Activated T-helper 17 cell treated with anti-CD3 and anti-CD28 coated beads, Interleukin-2, amount 50 U/mL, for 72 hours (primary cell): ENCODE results near the gene IDUA. TPM values are rescaled to one million over a fixed set of nuclear protein-coding genes. Genes with fewer than 3 reads are reported as not detected.

Source experiments
- ATAC-seq: fragments of 150-1000 bp; cut with Tn5 transposase; replicated peaks from 2 replicates; pipeline ENCODE4 v1.10.0; 2021; ENCODE audit warnings: mild to moderate bottlenecking, moderate library complexity
- H3K27ac Mint-ChIP-seq: one replicate; pipeline ENCODE4 v1.8.0; 2022; ENCODE audit warnings: mixed read lengths
- H3K27me3 Mint-ChIP-seq: one replicate; pipeline ENCODE4 v1.8.0; 2022; ENCODE audit warnings: mixed read lengths
- H3K36me3 Mint-ChIP-seq: one replicate; pipeline ENCODE4 v1.8.0; 2022; ENCODE audit warnings: low read depth, mild to moderate bottlenecking, mixed read lengths
- H3K4me1 Mint-ChIP-seq: one replicate; pipeline ENCODE4 v1.8.0; 2022; ENCODE audit warnings: mixed read lengths
- H3K4me3 Mint-ChIP-seq: one replicate; pipeline ENCODE4 v1.8.0; 2022; ENCODE audit warnings: mild to moderate bottlenecking, mixed read lengths
- H3K9me3 Mint-ChIP-seq: one replicate; pipeline ENCODE4 v1.8.0; 2022; ENCODE audit warnings: mixed read lengths
- total RNA-seq, 2 donors: library from RNA; stranded (reverse); gene quantifications; one replicate each; pipeline ENCODE4 v1.2.3, GENCODE V29; 2022

IDUA gene
- total RNA-seq, 2 donors from 2014 or later = 14.9 to 16.4 TPM

DNA sequence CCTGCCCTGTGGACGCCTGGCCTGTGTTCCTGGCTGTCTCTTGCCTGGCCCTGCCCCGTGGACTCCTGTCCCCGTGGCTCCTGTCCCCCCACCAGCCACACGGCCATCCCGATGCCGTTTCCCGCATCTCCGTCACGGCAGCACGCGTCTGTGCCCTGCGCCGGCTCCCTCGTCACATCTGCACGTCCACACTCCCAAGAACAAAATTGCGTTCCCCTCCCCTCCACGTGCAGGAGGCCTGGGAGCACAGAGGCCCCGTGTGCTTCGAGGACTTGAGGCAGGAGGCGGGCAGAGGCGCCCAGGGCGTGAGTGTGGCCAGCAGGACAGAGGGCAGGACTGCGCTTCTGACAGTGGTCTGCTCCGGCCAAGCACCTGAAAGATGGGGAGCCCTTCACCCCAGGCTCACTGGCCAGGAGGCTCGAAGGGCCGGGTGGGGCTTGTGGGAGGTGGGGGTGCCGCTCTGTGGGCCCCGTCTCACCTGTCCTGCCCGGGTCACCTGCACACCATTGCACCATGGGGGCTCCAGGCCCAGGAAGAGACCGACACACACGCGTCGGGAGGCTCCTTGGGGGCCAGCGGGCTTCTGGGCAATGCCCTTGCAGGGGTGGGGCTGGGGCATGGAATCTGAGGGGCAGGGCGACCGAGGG, 41.9 kb downstream of the IDUA start:
- Mint-ChIP-seq H3K4me3 (no peak overlapping the region), H3K4me1 (no peaks in the 10 kb centered on the region), H3K36me3 (peaks cover 6% of the 10 kb centered on the region), H3K9me3 (no peaks in the 10 kb centered on the region), H3K27me3 (no peaks in the 10 kb centered on the region), H3K27ac (no peak overlapping the region)
- ATAC-seq = no peak

DNA sequence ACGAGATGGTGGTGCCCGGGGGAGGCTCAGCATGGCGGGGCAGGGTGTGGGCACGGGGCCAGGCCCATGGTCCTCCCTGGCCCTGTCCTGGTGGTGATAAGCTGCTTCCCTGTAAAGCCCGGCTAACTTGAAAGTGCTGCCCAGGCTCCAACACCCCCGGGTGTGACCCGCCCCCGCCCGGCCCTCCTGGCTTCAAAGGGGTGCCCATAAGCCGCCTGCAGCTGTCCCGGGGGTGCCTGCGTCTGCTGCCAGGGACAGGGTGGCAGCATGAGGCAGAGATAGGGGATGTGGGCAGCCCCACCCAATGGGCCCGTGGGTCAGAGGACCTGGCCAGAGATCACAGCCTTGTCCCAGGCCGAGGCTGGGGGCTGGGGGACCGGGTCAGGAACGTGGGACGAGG, 42.7 kb downstream of the IDUA start:
- ATAC-seq = no peak
- H3K27ac Mint-ChIP-seq = no peak overlapping the region
- no peaks in the 10 kb centered on the region for H3K4me1 Mint-ChIP-seq
- H3K27me3 Mint-ChIP-seq = no peaks in the 10 kb centered on the region
- H3K36me3 Mint-ChIP-seq = peaks cover 6% of the 10 kb centered on the region
- no peak overlapping the region for H3K4me3 Mint-ChIP-seq
- H3K9me3 Mint-ChIP-seq = no peaks in the 10 kb centered on the region

DNA sequence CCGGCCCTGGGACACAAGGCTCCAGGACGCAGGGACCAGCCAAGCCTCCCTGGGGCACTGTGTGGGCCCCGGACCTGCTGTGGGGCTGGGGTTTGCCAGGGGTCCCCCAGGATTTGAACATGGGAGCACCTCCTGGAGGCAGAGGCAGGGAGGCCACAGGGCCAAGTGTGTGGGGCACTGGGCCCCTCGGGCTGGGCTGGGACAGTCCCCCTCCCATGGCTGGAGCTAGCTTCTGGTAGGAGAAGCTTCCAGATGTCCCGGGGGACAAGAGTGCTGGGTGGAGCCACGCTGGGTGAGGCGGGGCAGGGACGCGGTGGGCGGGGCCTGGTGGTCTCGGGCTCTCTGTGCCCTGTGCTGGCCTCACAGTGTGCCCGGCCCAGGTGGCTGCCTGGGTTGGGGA, 43.2 kb downstream of the IDUA start:
- Mint-ChIP-seq H3K27me3 (no peaks in the 10 kb centered on the region), H3K36me3 (peaks cover 4% of the 10 kb centered on the region), H3K4me1 (no peaks in the 10 kb centered on the region), H3K9me3 (no peaks in the 10 kb centered on the region), H3K27ac (no peak overlapping the region), H3K4me3 (no peak overlapping the region)
- ATAC-seq = no peak

DNA sequence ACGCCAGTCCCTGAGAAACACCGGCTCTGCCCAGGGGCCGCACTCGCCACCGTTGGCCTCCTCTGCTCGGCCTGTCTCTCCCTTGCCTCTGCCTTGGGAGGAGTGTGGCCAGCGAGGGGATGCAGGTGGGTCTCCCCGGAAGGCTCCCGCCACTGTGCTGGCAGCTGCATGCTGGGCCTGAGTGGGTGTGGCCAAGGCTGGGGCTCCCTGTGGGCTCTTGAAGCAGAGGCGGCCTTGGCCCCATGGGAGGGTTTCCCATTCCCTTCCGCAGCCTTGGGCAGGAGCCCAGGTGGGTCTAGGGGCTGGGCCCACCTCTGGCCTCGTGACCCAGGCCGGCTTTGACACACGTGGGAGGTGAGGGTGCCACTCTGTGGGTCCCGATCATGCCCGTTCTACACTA, 43.7 kb downstream of the IDUA start:
- no peak overlapping the region for H3K4me3 Mint-ChIP-seq
- no peak overlapping the region for H3K27ac Mint-ChIP-seq
- no peaks in the 10 kb centered on the region for H3K9me3 Mint-ChIP-seq
- no peaks in the 10 kb centered on the region for H3K27me3 Mint-ChIP-seq
- H3K36me3 Mint-ChIP-seq = no peaks in the 10 kb centered on the region
- H3K4me1 Mint-ChIP-seq = no peaks in the 10 kb centered on the region
- ATAC-seq = no peak

DNA sequence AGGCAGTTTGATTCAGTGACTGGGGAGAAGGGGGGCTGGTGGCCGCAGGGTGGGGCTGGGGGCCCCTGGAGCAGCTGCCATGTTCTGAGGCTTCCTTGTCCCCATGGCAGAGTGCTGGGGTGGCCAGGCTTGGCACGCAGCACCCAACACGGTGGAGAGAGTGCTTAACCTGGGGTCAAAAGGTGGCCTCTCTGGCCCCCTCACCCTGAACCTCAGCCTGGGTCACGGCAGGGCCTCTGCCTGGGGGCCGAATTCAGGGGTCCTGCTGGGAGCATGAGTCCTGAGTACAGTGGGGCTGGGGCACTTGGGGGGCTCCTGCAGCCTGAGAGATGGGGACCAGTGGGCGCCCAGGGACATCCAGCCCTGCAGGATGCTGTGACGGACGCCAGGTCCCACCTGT, 44.5 kb downstream of the IDUA start:
- Mint-ChIP-seq H3K27me3 (no peaks in the 10 kb centered on the region), H3K36me3 (no peaks in the 10 kb centered on the region), H3K9me3 (no peaks in the 10 kb centered on the region), H3K27ac (no peak overlapping the region), H3K4me3 (no peak overlapping the region), H3K4me1 (no peaks in the 10 kb centered on the region)
- no peak for ATAC-seq

DNA sequence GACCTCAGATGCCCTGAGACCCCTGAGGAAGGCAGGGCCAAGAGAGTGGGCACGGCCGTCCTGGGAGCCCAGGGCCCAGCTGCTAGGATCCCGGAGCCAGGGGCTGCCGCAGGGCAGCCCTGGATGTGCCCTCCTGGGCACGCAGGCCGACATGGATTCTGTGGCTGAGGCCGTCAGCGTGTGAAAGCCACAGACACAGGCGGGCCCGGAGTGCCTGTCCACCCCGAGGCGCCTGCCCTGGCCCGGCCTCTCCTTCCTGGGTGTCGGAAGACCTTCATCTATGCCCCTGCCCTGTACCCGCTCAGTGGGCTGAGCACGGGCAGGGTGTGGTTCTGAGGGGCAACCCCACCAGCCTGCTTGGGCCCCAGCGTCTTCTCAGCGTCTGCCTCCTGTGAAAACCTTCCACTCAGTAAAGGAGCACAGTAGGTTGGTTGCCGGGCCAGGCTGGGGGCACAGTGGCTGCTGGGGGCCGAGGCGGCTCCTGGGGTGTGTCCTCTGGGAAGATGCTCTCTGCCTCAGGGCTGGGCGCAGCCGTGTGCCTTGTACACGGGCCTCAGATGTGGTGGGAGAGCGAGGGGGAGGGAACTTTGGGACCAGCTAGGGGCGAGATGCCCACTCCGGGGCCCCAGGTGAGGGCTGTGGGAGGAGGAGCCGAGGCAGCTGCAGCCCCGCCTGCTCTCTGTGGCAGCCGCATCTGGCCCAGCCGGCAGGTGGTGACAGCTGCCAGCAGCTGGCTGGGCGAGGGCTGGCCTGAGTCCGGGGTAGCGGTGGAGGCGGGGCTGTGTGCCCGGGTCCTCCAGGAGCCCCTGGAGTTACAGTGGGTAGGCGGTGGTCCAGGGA, 45.3 kb downstream of the IDUA start:
- Mint-ChIP-seq H3K27ac (no peak overlapping the region), H3K4me3 (no peak overlapping the region), H3K9me3 (no peaks in the 10 kb centered on the region), H3K36me3 (no peaks in the 10 kb centered on the region), H3K4me1 (no peaks in the 10 kb centered on the region), H3K27me3 (no peaks in the 10 kb centered on the region)
- no peak for ATAC-seq

DNA sequence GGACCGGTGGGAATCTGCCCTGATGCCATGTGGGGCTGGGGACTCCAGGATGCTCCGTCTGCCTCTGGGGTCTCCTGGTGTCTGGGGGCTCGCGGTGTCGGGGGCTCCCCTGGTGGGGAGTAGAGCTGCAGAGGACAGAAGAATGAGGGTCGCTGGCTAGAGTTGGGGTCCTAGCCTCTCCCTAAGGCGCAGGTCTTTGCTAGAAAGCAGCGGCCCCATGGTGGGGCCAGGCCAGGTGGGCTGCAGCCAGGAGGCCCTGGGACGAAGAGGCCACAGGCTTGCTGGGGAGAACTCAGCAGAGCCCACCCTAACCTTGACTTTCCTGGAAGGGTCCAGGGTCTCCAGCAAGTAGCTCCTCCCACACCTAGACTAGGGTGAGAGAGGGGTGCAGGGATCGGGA, 46.0 kb downstream of the IDUA start:
- no peaks in the 10 kb centered on the region for H3K36me3 Mint-ChIP-seq
- no peaks in the 10 kb centered on the region for H3K27me3 Mint-ChIP-seq
- ATAC-seq = no peak
- no peak overlapping the region for H3K27ac Mint-ChIP-seq
- no peaks in the 10 kb centered on the region for H3K9me3 Mint-ChIP-seq
- no peaks in the 10 kb centered on the region for H3K4me1 Mint-ChIP-seq
- H3K4me3 Mint-ChIP-seq = no peak overlapping the region

DNA sequence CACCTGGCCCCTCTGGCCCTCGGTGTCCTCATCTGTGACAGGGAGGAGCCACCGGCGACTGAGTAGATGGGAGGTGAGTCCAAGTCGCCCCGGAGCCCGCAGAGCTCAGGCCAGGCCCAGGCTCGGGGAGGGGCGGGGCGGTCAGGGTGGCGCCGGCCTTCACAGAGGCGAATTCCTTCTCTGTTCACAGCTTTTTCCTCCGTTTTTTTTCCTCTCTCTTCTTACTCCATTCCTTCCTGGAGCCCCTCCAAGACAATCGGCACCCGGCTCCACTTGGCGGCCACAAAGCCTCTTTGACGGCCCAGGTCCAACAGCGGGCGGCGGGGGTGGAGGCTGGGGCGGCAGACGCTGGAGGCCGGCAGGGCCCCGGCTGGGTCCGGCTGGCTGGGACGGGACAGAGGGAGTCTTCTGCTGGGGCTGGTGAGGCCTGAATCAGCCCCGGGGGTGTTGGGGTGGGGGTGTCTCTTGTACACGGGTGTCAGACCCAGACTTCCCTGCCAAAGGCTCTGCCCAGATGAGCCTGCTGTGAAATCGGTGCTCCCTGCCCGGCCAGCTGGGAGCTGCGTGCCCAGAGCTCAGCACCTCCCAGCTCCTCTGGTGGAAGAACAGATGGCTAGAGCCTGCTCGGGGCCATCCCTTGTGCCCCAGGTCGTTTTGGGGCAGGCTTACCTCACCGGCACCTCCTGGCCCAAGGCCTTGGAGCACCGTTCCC, 47.2 kb downstream of the IDUA start:
- no peaks in the 10 kb centered on the region for H3K36me3 Mint-ChIP-seq
- no peaks in the 10 kb centered on the region for H3K27me3 Mint-ChIP-seq
- ATAC-seq = no peak
- no peak overlapping the region for H3K27ac Mint-ChIP-seq
- H3K4me1 Mint-ChIP-seq = no peaks in the 10 kb centered on the region
- no peak overlapping the region for H3K4me3 Mint-ChIP-seq
- H3K9me3 Mint-ChIP-seq = no peaks in the 10 kb centered on the region

DNA sequence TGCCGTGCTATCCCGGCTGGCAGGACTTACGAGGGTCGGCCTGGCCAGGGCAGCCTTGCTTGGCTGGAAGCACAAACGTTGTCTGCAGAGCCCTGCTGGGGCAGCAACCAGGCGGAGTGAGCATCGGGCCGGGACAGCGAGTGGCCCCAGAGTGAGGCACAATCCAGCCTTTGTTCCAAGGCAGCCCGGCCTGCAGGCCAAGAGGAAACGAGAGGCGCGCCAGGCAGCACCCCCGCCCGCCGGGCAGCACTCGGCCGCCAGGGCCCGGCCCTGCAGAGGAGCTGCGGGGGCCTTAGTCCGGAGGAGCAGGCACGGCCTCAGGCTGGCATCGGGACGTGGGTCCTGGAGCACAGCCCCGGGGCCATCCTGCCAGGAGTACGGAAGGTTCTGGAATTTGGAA, 48.7 kb downstream of the IDUA start:
- H3K4me1 Mint-ChIP-seq = no peaks in the 10 kb centered on the region
- H3K9me3 Mint-ChIP-seq = no peaks in the 10 kb centered on the region
- no peaks in the 10 kb centered on the region for H3K36me3 Mint-ChIP-seq
- no peak overlapping the region for H3K4me3 Mint-ChIP-seq
- H3K27me3 Mint-ChIP-seq = no peaks in the 10 kb centered on the region
- no peak overlapping the region for H3K27ac Mint-ChIP-seq
- ATAC-seq = no peak

DNA sequence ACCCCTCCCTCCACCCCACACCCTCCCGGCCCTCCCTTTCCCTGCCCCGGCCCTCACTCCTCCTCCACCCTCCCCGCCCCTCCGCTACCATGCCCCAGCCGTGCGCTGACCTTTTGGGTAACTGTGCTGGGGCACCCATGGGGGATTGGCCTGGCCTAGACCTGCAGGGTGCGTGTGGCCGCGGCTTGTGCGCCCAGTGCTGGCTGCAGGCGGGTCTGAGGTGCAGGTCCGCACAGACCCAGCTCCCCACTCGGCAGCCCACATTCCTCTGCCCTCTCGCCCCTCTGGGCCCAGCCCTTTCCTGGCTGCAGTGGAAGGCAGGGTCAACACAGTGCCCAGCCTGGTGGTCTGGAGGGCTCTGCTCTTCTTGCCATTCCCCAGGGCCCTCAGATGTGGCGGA, 49.3 kb downstream of the IDUA start:
- ATAC-seq = no peak
- Mint-ChIP-seq H3K9me3 (no peaks in the 10 kb centered on the region), H3K27me3 (no peaks in the 10 kb centered on the region), H3K4me1 (no peaks in the 10 kb centered on the region), H3K27ac (no peak overlapping the region), H3K4me3 (no peak overlapping the region), H3K36me3 (no peaks in the 10 kb centered on the region)

DNA sequence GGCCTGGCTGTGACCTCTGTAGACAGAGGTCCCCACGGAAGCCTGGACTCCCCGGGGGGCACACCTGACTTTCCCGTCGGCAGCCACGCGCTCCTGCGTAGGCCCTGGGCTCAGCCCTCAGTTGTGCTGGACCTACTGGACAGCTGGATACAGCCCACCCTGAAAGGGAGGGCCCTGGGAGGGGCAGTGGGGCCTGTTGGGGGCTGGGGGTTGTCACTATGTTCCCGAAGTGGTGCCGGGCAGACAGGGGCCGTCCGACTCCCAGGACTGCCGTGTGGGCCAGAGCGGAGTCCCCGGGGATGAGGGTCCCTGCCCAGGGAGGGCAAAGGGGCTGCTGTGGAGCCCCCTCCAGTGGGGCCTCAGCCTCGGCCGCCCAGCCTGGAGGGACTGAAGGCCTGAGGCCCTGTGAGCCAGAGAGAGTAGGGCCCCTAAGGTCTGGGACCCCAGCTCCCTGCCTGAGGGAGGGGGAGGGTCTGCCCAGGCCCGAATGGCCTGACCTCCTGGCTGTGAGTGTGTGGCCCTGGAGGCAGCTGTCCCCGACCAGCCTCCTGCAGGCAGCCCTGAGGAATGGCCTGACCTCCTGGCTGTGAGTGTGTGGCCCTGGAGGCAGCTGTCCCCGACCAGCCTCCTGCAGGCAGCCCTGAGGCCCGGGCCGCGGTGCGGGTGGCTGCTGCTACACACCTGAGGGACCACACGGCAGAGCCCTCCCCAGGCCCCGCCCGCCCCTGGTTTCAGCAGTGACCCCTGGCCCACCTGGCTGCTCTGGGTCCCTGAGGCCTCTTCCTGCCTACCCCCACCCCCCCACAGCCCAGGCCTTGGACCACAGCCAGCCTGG, 50.3 kb downstream of the IDUA start:
- Mint-ChIP-seq H3K9me3 (no peaks in the 10 kb centered on the region), H3K27ac (no peak overlapping the region), H3K4me3 (no peak overlapping the region), H3K27me3 (no peaks in the 10 kb centered on the region), H3K4me1 (no peaks in the 10 kb centered on the region), H3K36me3 (no peaks in the 10 kb centered on the region)
- ATAC-seq = no peak

DNA sequence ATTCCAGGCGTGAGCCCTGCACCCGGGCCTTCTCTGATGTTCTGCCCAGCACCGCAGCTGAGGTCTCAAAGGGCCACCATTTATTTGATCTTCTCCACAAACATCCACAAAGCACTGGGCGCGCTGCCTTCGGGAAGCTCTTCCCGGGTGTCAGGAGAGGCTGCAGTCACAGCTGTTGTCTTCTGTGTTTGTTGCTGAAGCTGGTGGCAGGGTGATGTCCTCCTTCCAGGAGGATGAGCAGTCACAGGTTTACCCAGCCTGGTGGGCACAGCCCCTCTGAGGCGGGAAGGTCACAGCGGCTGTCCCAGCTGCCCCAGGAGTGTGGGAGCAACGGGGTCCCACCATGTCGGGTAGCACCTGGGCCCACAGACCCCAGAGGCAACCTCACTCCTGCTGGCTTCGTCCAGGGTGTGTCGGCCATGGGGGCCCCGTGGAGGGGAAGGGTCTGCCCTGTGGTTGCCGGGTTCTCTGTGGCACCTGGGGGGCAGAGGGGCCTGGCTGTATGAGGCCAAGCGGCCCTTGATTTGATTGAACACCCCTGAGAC, 52.2 kb downstream of the IDUA start:
- Mint-ChIP-seq H3K27ac (no peak overlapping the region), H3K27me3 (peaks cover 4% of the 10 kb centered on the region), H3K4me3 (no peak overlapping the region), H3K36me3 (no peaks in the 10 kb centered on the region), H3K4me1 (peaks cover 5% of the 10 kb centered on the region), H3K9me3 (no peaks in the 10 kb centered on the region)
- no peak for ATAC-seq

DNA sequence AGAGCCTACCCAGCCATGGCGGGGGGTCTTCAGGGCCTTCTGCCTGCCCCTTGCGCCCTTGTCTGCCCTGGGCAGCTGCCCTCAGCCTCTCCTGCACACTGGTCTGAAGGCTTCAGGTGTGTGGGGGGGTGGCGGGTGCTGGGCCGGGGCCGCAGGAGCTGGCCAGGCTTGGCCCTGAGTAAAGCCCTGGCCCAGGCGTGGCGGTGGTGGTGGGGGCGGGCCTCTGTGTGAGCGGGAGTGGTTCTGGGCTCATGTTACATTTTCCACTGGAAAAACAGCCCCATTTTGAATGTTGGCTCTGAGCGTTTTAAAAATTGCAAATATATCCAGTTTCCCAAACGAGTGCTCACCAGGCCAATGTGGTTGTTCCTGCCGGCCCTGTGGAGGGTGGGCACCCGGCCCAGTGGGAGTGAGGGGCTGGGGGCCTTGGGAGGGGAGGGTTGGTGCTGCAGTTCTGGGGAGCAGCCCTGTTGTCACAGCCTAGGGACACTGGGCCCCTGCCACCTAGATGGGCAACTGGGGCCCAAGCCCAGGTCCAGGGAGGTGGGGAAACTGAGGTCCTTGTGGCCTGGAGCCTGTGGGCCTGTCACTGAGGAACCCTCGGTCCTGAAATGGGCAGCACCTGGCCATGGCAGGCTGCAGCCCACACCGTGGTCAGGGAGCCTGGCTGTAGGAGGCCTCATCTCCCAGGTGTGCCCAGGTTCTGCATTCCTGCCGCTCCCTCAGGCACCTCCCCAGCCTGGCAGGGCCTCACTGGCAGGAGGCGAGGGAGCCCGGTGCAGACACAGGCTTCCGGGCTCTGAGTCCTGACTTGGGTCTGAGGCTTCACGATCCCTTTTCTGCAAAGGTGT, 52.9 kb downstream of the IDUA start:
- no peak overlapping the region for H3K27ac Mint-ChIP-seq
- H3K27me3 Mint-ChIP-seq = peaks cover 4% of the 10 kb centered on the region
- no peaks in the 10 kb centered on the region for H3K9me3 Mint-ChIP-seq
- H3K4me1 Mint-ChIP-seq = peaks cover 5% of the 10 kb centered on the region
- H3K4me3 Mint-ChIP-seq = no peak overlapping the region
- H3K36me3 Mint-ChIP-seq = no peaks in the 10 kb centered on the region
- no peak for ATAC-seq
